AG09319 (cell line): Measurements from ENCODE around the gene JPT1.
A peak's percentile ranks its signal among the peaks of the same experiment; 100 is the strongest.
"Not testable (repeated sequence)": the region's sequence is repeated elsewhere in the genome, so short reads cannot be mapped to it uniquely, and the experiment has no call there.

Experiments used
- DNase-seq: peaks from one replicate; pipeline ENCODE4 v3.0.0-alpha.2; 2010; ENCODE audit warnings: low read depth; ENCODE audit errors: extremely low read depth
- TF ChIP-seq, protein P1 (sequence below): IDR thresholded peaks from 2 replicates; pipeline ENCODE4 v1.5.1; 2011; ENCODE audit warnings: low read depth, mild to moderate bottlenecking, inconsistent platforms, low read length, moderate library complexity

The JPT1 gene

DNA sequence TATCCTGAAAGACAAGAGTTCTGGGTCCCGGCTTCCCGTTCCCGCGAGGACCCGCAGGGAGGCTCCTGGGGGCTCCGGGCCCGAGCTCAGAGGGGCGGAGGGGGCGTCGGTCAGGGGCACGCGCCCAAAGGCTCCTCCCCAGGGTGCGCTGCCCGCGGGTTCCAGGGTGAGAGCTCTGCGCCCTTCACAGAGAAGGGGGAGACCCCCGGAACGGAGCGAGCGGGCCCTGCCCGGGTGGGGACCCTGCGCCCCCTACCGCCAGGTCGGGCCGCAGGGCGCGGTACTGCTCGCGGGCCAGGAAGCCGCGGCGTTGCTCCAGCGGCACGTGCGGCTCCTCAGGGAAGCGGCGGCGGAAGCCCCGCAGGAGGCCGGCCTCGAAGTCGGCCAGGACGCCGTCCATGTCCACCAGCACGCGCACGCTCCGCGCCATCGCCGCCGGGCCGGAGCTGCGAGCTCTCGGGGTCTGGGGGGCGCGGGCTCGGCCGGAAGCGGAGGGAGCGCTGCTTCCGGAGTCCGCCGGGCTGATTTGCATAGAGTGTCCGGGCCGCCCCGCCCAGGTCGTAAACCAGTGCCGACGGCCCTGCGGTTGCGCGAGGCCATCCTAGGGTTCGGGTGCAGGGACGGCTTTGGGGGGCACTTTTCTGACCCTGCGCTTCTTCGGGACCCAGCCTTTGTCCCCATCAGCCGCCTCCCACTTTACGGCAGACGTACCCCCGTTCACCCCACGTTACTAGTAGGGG lies 22.9 kb downstream of the JPT1 start, which contains the start of gene NT5C:
TSS of gene NT5C (minus strand) at position 465 of the 740 bp plus-strand sequence. CDS start at position 430, 35 bp downstream.
- TF ChIP-seq, protein P1, sequence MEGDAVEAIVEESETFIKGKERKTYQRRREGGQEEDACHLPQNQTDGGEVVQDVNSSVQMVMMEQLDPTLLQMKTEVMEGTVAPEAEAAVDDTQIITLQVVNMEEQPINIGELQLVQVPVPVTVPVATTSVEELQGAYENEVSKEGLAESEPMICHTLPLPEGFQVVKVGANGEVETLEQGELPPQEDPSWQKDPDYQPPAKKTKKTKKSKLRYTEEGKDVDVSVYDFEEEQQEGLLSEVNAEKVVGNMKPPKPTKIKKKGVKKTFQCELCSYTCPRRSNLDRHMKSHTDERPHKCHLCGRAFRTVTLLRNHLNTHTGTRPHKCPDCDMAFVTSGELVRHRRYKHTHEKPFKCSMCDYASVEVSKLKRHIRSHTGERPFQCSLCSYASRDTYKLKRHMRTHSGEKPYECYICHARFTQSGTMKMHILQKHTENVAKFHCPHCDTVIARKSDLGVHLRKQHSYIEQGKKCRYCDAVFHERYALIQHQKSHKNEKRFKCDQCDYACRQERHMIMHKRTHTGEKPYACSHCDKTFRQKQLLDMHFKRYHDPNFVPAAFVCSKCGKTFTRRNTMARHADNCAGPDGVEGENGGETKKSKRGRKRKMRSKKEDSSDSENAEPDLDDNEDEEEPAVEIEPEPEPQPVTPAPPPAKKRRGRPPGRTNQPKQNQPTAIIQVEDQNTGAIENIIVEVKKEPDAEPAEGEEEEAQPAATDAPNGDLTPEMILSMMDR, result peak; percentile 46
- DNase-seq, result no peak

DNA sequence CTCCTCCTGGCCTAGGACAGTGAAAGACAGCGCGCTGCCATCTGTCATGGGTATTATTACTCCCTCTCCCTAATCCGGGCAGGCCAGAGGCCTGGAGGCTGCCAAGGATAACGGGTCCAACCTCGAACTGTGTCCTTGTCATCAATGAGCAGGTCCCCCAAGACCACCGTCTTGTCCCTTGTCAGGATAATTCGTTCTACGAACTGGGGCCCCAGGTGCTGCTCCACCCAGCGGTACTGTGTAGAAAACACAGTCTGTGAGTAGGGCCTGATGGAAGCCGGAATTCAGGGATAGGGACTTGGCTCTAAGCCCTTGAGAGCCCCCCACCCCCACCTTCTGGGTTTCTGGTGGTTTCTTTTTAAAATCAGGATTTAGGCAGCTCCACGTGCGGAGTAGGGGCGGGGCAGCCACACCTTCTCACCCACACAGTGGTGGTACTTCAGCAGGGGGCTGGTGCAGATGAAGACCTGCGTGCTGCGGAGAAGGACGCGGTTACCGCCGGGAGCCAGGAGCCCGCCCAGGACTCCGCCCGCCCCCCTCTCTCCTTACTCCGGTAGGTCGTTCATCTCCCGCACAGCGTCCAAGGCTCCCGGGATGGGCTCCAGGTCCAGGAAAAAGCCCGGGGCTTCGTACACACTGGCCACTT lies 23.6 kb downstream of the JPT1 start:
- DNase-seq, result no peak
- TF ChIP-seq, protein P1, result peak; percentile 48

DNA sequence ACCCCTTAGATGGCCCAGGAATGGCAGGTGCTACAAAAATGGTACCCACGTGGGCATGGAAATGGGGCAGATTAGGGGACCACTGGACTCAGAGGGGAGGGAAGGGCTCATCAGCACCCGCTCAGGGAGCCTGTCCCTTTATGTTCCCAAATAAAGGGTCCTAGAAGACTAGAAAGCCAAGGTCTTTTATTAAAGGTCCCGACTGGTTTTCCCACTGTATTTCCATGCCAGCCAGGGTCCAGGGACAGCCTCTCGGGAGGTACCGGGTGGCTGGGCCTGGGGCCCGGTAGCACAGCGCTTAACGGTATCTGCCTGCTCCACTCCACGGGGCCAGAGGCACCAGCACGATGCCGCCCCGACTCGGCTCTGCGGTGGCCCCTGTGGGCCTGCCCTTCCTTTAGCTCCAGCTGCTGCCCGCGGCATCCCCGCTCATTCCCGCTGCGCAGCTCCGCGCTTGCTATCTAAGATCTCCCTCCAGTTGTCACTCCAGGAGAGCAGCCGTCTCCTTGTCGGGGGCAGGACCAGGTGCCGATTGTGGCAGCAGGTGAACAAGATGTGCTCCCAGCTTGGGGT lies 24.2 kb downstream of the JPT1 start:
- TF ChIP-seq, protein P1, result no peak
- no peak for DNase-seq

DNA sequence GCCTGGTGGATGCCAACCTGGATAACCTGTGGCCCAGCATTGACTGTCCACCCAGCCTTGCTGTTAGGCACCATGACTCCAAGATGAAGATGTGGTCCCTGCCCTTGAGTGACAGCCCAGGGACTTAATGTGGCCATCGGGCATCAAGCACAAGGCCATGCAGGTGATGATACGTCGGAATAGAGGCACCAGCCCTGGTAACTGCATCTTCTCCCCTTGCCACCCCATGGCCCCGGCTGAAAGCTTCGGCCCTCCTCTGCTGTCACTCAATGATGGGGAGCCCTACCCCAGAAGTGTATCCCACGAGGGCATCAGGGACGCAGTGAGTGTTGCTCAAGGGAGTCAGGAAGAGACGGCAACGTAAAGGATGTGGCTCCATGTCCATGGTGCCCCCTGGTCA lies 24.7 kb downstream of the JPT1 start:
- no peak for DNase-seq
- TF ChIP-seq, protein P1, result no peak

DNA sequence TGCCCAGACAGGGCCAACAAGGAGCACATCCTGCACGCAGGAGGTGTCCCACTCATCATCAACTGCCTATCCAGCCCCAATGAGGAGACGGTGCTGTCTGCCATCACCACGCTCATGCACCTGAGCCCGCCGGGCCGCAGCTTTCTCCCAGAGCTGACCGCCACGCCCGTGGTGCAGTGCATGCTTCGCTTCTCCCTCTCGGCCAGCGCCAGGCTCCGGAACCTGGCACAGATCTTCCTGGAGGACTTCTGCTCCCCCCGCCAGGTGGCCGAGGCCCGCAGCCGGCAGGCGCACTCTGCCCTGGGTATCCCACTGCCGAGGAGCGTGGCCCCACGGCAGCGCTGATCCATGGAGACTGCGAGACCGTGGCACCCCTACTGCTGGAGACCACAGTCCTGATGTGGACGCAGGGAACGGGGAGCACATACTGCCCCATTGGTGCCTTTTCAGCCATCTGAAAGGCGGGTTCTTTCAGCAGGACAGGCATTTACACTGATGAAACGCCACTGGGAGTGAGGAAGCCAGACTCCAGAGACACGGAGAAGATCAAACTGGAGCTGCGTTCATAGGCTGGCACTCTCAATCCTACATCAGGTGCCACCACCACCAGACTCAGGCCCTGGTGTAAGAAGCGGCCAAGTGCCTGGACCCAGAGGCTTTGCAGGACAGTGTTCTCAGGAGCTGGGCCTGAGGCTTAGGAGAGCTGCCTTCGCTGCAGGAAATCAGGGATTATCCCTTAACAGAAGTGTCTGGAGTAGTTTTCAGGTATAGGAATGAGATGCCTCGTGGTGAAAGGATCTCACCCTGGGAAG lies 25.4 kb downstream of the JPT1 start:
- no peak for DNase-seq
- TF ChIP-seq, protein P1, result no peak

DNA sequence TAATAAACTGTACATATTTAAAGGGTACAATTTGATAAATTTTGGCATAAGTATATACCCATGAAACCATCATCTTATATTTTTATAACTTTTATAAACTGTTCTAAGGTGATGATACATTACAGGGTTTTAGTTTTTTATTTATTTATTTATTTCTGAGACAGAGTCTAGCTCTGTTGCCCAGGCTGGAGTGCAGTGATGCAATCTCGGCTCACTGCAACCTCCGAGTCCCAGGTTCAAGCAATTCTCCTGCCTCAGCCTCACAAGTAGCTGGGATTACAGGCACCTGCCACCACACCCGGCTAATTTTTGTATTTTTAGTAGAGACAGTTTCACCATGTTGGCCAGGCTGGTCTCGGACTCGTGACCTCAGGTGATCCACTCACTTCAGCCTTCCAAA lies 26.4 kb downstream of the JPT1 start:
- DNase-seq, result not testable (repeated sequence)

DNA sequence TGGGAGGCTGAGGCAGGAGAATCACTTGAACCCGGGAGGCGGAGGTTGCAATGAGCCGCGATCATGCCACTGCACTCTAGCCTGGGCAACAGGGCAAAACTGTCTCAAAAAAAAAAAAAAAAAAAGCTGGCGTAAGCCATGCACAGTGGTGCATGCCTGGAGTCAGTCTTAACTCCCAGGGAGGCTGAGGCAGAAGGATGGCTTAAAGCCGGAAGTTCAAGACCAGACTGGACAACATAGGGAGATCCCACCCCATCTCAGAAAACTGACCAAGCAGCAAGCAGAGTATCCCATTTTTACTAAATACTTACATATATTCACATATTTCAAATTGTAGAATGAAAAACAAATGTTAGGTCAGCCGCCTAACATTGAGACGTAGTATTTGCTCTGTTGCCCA lies 27.4 kb downstream of the JPT1 start:
- TF ChIP-seq, protein P1, result no peak
- no peak for DNase-seq
